Putamen (tissue), 1 donor: Measurements from ENCODE around the gene ABCD1.
"Not testable (repeated sequence)": the region's sequence is repeated elsewhere in the genome, so short reads cannot be mapped to it uniquely, and the experiment has no call there.

Experiments
- DNase-seq: peaks from one replicate; pipeline ENCODE4 v3.0.0-alpha.2; 2016; ENCODE audit warnings: low spot score

ABCD1 gene

DNA sequence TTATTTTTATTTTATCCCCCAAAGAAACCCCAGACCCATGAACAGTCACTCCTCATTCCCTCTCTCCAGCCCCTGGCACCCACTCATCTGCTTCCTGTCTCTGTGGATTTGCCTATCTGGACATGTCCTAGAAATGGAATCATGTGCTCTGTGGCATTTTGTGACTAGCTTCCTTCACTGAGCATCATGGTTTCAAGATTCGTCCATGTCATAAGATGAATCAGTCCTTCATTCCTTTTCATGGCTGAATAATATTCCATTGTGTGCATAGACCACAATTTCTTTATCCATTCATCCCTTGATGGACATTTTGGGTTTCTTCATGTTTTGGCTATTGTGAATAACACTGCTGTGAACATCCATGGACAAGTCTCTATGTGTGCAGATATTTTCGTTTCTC is 10.2 kb downstream of the ABCD1 start:
- DNase-seq = no peak

DNA sequence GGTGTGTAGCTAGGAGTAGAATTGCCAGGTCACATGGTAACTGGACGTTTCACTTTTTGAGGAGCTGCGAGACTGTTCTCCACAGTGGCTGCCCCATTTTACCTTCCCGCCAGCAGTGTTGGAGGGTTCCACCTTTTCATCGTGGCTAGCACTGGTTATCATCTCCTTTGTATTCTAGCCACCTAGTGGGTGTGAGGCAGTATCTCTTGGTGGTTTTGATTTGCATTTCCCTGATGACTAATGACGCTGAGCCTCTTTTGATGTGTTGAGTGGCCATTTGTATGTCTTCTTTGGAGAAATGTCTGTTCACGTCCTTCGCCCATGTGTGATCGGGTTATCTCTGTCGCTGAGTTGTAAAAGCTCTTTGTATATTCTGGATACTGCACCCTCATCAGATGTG is 10.6 kb downstream of the ABCD1 start:
- DNase-seq = no peak

DNA sequence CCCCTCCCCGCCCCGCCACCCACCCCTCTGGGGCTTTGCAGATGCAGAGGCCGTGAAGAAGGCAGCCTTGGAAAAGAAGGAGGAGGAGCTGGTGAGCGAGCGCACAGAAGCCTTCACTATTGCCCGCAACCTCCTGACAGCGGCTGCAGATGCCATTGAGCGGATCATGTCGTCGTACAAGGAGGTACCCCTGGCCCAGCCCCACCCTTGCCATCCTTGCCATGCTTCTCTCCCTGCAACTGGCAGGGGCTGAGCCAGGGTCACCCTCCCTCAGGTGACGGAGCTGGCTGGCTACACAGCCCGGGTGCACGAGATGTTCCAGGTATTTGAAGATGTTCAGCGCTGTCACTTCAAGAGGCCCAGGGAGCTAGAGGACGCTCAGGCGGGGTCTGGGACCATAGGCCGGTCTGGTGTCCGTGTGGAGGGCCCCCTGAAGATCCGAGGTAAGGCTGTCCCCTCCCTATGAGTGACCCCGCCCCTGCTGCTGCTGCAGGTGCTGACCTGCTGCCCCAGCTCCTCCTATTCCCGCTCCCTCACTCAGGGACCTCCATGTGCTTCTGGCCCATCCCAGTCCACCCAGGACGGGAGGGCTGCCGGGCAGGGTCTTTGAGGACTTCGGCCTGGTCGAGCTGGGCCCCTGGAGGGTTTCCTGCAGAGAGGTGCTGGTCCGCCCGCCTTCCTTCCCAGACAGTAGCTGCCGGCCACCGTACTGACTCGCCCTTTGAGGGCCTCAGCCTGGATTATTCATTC is 11.6 kb downstream of the ABCD1 start:
- DNase-seq = no peak

DNA sequence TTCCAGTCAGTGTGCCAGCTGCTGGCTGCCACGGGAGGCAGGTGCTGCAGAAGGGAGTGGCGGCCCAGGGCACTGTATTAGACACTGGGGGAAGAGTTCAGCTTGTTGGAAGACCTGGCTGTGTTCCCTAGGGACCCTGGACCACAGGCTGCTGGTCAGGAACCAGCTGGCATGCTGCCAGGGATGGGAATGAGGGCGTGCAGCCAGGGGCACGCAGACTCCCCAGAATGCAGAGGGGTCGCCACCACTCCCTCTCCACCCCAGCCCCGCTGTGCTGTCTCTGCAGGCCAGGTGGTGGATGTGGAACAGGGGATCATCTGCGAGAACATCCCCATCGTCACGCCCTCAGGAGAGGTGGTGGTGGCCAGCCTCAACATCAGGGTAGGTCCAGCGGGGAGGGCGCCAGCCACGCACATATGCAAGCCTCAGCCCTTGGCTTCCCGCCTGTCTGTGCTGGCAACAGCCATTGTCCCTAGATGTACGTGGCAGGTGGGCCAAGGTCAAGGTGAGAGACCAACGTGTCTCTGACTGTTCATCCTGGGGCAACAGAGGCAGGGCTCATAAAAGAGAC is 12.3 kb downstream of the ABCD1 start:
- no peak for DNase-seq

DNA sequence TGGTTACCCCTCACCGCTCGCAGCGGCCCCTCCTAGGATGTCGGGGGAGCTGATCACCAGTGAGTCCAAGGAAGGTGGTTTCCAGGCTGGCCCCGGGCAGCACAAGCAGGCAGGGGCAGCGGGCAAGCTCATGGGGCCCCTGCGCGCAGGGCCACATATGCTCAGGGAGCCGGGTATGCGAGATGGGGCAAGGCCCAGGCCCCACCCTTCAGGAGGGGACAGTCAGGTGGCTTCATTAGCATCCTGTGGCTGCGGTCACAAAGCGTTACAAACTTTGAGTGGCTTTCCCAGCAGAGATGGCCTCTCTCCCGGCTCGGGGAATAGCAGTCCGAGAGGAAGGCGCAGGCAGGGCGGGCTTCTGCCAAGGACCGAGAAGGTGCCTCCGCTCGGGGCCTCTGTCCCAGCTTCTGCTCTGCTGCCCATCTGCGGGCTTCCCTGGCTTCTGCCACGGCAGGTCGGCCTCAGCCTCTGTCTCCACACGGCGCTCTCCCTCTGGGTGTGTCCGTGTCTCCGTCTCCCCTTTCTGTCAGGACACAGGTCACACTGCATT is 13.5 kb downstream of the ABCD1 start:
- DNase-seq = no peak

DNA sequence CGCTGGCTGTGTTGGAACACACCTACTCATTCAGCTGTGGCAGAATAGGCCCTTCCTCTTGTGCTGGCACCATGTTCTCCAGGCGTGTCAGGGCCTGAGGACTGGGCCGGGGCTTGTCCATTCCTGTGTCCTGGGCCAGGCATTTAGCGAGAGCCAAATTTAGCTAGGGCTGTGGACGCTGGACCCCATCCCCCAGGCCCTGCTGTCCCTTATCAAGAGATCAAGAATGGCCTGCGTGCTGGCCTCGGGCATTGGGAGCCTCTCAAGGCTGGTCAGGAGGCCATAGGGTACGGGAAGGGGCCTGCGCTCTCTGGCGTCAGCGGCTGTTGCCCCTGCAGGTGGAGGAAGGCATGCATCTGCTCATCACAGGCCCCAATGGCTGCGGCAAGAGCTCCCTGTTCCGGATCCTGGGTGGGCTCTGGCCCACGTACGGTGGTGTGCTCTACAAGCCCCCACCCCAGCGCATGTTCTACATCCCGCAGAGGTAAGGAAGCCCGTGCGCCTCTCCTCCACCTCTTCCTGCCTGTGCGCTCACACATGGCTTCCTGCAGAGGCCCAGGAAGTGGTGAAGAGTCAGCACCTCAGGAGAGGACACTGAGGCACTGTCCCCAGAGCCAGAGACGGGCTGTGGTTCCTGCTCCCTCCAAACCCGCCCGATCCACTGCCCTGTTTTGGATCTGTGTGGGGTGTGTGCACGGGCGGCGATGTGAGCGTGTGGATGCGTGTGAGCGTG is 15.3 kb downstream of the ABCD1 start:
- DNase-seq = no peak

DNA sequence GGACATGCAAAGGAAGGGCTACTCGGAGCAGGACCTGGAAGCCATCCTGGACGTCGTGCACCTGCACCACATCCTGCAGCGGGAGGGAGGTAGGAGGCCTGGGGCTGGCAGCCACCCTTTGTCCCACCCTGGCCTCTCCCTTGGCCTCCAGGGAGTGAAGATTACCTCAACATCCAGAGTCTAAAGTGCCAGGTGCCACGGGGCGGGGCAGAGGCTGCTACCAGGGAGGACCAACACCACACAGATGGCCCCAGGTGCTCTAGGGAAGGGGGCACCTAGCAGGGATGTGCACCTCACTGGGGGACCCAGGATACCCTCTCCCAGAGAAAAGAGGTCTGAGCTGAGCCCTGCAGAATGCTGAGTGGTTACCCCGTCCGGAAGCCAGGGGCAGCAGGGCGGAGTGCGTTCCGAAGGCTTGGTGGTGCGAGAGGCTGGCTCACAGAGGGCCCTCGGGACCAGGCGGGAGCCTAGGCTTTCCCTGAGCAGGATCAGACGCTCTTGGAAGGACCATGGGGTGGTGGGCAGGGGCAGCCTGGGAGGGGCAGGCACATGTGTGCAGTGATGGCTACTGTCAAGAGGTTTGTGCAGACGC is 16.1 kb downstream of the ABCD1 start:
- DNase-seq = no peak

DNA sequence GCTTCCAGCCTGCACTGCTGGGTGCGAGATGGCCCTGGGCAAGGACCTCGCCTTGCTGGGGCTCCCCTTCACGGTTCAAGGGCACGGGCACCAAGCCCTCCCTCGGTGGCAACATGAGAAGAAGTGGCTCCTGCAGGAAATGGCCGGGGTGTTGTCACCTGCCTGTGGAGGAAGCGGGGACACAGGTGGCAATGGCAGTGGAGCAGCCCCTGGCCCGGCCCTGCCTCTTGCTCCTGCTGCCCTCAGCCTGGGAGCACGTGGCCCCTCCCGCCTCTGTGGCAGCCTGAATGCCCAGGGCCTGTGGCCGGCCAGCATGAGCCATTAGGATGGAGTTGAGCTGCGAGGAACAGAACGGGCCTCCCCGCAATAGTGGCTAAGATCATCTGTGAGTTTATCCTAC is 16.8 kb downstream of the ABCD1 start:
- no peak for DNase-seq

DNA sequence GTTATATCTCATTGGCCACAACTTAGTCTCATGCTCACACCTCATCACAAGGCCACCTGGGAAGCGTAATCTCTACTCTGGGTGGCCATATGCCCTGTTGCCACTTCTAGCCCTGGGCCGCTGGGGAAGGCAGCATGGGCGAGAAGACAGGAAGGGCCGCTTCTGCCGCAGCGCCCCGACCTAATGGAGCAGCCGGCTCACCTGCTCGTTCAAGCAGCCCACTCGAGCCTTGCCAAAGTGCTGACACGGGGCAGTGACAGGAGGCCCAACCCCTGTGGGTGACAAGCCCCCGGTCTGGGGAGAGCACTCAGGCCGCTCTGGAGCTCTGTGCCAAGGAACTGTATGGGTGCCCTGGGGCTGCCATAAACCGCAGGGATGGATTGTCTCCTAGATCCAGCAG is 17.5 kb downstream of the ABCD1 start:
- DNase-seq = not testable (repeated sequence)

DNA sequence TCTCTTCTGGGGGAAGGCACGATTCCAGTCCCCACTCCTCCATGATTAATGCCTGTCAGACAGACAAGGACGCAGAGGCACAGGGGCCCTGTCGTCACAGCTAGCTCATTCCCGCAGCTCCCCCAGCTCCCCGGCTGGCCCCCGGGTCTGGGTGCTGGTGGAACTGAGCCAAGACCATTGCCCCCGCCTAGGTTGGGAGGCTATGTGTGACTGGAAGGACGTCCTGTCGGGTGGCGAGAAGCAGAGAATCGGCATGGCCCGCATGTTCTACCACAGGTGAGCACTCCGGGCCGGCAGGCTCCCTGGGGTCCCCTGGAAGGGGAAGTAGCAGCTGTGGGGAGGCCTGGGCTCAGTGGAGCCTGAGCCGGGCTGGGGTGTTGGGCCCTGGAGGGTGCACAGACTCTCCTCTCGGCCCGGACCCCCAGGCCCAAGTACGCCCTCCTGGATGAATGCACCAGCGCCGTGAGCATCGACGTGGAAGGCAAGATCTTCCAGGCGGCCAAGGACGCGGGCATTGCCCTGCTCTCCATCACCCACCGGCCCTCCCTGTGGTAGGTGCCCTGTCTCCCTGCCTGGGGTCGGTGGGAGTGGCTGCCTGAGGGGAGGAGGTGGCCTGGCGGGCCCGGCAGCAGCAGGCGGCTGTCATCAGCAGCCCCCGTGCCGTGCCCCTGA is 18.3 kb downstream of the ABCD1 start:
- not testable (repeated sequence) for DNase-seq

DNA sequence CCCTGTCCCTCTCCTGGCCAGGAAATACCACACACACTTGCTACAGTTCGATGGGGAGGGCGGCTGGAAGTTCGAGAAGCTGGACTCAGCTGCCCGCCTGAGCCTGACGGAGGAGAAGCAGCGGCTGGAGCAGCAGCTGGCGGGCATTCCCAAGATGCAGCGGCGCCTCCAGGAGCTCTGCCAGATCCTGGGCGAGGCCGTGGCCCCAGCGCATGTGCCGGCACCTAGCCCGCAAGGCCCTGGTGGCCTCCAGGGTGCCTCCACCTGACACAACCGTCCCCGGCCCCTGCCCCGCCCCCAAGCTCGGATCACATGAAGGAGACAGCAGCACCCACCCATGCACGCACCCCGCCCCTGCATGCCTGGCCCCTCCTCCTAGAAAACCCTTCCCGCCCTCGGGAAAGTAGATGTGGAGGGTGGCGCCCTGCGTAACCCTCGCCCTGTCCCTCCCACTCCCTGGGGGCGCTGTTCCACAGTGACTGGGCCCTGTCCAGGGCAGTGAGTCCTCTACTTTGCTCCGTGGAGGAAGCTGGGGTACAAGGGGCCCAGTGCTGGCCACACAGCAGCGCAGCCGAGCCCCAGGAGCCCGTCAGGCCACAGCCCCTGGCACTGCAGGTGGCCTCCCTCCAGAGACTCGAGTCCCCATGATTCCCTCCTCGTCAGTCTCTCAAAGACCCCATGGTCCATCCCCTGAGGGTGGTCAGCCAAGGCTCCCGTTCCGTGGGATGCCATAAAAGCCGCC is 19.0 kb downstream of the ABCD1 start:
- not testable (repeated sequence) for DNase-seq

DNA sequence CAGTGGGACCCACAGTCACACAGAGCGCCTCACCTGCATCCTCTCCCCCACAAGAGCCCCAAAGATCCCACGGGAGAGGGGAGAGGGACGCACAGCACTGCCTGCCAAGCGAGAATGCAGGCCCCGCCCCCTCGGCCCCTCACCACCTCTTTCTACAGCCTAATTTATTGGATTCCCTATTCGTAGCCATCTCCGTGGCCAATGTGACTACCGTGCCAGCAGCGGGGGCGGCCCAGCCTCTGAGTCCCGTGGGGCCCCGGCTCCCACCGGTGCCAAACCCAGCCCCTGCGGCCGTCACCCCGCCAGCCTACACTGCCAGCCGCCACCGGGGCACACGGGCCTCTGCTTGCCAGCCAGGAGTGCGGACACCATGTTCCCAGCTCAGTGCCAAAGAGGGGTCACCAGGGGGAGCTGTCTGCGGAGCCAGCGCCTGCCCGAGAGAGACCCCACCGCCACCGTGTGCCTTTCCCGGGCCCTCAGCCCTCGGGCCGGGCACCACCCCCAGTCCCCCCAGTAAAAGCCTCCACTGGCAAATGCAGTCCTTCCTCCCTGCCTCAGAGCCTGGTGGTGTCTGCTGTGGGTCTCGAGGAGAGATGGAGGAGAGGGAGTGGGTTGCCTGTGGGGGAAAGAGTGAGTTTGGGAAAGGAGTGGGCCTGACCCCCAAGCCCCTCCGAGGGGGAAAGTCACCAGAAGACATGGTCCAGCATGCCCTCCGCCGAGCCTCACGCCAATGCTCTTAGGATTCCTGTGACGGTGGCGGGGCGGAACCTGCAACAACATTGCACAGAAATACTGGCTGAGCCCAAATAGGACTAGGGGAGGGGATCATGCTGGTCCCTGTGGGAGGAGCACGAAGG is 19.8 kb downstream of the ABCD1 start:
- DNase-seq = no peak

DNA sequence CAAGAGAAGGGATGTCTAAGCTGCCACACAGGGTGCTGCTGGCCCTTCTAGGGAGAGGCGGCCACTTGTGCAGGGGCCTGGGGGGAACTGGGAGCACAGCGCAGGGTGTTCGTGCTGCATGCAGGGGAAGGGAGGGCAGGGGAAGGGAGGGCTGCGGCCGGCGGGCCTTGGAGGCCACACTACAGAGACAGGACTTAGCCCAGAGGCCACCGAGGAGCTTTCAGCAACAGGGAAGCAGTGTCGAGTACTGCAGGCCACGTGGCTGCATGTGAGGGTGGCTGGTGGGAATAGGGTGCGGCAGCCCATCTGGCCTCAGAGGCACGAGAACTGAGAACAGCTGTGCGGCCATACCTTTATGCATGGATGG is 20.4 kb downstream of the ABCD1 start:
- not testable (repeated sequence) for DNase-seq

DNA sequence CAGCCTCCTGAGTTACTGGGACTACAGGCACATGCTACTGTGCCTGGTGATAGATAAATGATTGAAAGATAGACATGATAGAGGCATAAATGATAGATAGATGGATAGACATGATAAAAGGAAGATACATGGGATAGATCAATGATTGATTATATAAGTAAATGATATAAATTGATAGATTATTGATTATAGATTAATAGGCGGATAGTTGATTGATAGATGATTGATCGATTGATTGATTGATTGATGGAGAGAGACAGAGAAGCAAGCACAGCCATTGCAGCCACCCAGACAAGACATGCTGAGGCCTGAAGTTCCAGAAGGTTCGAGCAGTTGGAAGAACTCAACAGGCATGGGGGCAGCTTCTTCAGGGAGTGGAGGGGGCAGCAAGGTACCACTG is 21.7 kb downstream of the ABCD1 start:
- DNase-seq = no peak

DNA sequence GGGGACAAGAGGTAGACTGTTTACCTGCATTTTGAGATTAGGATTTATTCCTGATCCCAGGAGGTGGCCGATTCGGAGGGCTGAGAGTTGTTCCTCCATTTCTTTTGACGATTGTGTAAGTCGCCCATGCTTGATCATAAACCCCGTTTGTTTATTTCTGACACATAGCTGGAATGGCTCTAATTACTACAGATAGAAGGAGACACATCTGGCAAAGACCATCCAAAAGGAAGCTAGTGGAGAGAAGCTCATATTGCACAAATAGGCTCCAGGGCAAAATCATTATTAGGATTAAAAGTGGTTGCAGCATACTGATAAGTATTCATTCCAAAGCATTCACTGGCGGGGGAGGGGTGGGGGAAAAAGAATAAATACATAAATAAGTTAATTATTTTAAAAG is 22.3 kb downstream of the ABCD1 start:
- DNase-seq = not testable (repeated sequence)

DNA sequence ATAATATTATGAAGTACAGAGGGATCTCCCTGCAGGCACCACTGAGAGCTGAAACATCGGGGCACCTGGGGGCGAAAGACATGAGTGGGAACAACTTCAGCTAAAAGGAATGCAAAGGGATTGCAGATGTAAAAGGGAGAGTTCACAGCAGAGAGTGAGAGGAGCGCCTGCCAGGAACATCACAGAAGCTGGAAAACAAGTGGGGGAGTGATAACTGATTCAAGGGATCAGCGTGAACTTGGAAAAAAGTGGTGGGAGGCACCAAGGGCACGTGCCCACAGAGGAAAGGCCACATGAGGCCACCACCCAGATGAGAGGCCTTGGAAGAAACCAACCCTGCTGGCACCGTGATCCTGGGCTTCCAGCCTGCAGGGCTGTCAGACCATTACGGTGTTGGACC is 24.4 kb downstream of the ABCD1 start:
- not testable (repeated sequence) for DNase-seq

DNA sequence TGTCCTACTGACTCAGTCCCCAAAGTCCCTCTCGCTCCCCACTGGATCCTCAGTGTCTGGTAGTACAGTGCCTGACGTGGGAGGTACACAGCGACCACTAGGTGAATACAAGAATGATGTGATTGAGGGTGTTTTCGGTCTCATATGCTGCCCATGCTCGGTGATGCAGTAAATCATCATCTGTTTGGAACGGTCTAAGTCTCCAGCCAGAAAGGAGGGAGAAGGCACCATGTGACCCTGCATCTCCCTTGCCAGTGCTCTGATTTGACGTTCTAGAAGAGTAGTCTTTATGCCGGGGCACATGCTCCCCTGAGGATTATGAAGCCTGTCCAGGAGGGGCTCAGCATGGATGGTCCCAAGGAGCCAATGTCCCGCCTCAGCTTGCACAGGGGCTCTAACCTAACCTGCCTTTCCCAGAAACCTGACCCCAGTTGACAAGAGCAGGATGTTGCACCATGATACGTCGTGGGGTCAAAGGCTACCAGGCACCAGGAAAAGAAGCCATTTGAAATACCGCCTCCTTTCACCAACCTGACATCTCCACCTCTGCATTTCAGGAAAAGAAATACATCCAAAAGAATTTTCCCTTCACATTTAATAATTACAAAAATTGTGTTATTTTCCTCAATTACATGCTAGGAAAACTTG is 25.6 kb downstream of the ABCD1 start:
- DNase-seq = no peak

DNA sequence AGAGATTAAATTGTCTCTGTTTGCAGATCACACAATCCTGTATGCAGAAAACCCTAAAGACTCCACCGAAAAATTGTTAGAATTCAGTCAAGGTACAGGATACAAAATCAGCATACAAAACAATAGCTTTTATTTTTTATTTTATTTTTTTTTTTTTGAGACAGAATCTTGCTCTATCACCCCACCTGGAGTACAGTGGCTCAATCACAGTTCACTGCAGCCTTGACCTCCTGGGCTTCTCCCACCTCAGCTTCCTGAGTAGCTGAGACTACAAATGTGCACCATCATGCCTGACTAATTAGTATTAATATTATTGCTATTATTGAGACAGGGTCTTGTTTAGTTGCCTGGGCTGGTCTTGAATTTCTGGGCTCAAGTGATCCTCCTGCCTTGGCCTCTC is 30.5 kb downstream of the ABCD1 start:
- no peak for DNase-seq

DNA sequence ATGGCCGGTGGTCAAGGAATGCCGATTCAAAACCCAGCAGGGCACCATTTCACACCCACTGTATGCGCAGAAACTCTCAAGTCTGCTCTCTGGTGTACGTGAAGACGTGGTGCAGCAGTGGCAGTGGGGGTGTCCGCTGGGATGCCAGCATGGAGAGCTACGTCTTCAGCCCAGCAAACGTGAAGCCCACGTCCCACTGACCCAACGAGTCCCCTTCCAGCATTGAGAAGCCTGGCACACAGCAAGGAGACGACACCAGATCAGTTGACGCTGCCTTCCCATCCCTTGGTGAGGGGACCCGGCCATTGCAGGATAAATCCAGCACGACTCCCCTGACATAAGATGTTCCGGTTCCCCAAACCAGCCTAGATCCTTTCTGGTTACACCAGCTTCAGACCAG is 37.2 kb downstream of the ABCD1 start:
- DNase-seq = no peak

DNA sequence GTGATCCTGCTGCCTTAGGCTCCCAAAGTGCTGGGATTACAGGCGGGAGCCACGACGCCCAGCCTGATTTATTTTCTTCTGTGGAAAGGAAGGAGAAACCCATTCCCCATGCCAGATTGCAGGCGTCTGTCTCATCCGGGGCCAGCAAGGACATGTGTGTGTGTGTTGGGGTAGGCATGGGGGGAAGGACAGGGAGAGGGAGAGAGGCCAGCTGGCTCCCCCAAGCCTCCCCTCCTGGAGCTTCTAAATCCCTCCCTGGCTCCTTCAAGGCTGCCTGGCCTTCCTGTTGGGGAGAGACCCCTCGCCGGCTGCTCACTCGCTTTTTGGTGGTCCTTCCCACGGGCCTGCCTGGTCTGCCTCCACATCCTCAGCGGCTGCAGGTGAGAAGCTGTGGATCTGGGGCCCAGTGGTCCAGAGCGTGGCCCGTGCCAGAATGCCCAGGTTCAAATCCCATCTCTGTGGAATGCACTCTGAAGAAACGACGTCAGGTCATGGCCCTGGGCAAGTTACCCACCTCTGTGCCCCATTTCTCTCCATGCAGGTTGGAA is 38.0 kb downstream of the ABCD1 start:
- DNase-seq = no peak
